NCI-H2196 treated with DMSO at 0.1 percent for 48 hours (cell line): ENCODE measurements around the gene ARMCX2.
"Not testable (repeated sequence)": the region's sequence is repeated elsewhere in the genome, so short reads cannot be mapped to it uniquely, and the experiment has no call there.

Source experiments
- DNase-seq: peaks from one replicate; lab custom pipeline; 2025; ENCODE audit not compliant: unreplicated experiment; lab: John Stamatoyannopoulos, UW

ARMCX2 gene

GRCh38 chrX:101659601-101660063 lies at the start of gene ARMCX2:
Gene ARMCX2 (minus strand): TSS chrX:101659850. CDS start chrX:101657588, 2,262 bp downstream.
- DNase-seq: peak; percentile 13

GRCh38 chrX:101709384-101709783 lies 49.7 kb upstream of the ARMCX2 start:
- no peak for DNase-seq

- DNase-seq: no peak
Observed at GRCh38 chrX:101708163-101708562, 48.5 kb upstream of the ARMCX2 start.

GRCh38 chrX:101693476-101693875 lies 33.8 kb upstream of the ARMCX2 start:
- DNase-seq: no peak

- DNase-seq: no peak
Observed at GRCh38 chrX:101691835-101692234, 32.2 kb upstream of the ARMCX2 start.

- DNase-seq: no peak
Observed at GRCh38 chrX:101686574-101686973, 26.9 kb upstream of the ARMCX2 start.

- no peak for DNase-seq
Observed at GRCh38 chrX:101685923-101686322, 26.3 kb upstream of the ARMCX2 start.

GRCh38 chrX:101682723-101683122 lies 23.1 kb upstream of the ARMCX2 start:
- DNase-seq: no peak

GRCh38 chrX:101677028-101677427 lies 17.4 kb upstream of the ARMCX2 start:
- DNase-seq: no peak

- no peak for DNase-seq
Observed at GRCh38 chrX:101676571-101676970, 16.9 kb upstream of the ARMCX2 start.

- no peak for DNase-seq
Observed at GRCh38 chrX:101668143-101668542, 8.5 kb upstream of the ARMCX2 start.

GRCh38 chrX:101658661-101659491 lies 774 bp downstream of the ARMCX2 start:
- DNase-seq: peak; percentile 46

- no peak for DNase-seq
Observed at GRCh38 chrX:101657495-101657894, 2.2 kb downstream of the ARMCX2 start.

GRCh38 chrX:101656817-101657216 lies 2.8 kb downstream of the ARMCX2 start:
- DNase-seq: no peak

- no peak for DNase-seq
Observed at GRCh38 chrX:101655534-101655933, 4.1 kb downstream of the ARMCX2 start.

GRCh38 chrX:101647716-101648115 lies 11.9 kb downstream of the ARMCX2 start:
- not testable (repeated sequence) for DNase-seq

GRCh38 chrX:101642093-101642492 lies 17.6 kb downstream of the ARMCX2 start:
- DNase-seq: no peak

GRCh38 chrX:101639583-101639982 lies 20.1 kb downstream of the ARMCX2 start:
- DNase-seq: no peak

GRCh38 chrX:101619364-101619763 lies 40.3 kb downstream of the ARMCX2 start:
- no peak for DNase-seq

GRCh38 chrX:101617211-101618191 lies 42.1 kb downstream of the ARMCX2 start, which contains the start of gene ARMCX6:
Gene ARMCX6 (minus strand): TSS chrX:101618000. CDS start chrX:101616620, 1,380 bp downstream.
- DNase-seq: peak; percentile 26

GRCh38 chrX:101605728-101606127 lies 53.9 kb downstream of the ARMCX2 start:
- DNase-seq: no peak
